Measurements from ENCODE around the gene TLN1. TPM values are rescaled to one million over a fixed set of nuclear protein-coding genes. Genes with fewer than 3 reads are reported as not detected.

Gene TLN1
- total and polyA plus RNA-seq, 10 of the 15 experiments (the other 5 are each of a cell fraction or from before 2014, with no cell fraction given) = 11.6 to 305 (median 71.9) TPM

GRCh38 chr9:35719546-35719945, 12.4 kb downstream of the TLN1 start:
- H2AFZ ChIP-seq (ENCODE audit: control insufficient read depth, low read depth, low read length) = no peak overlapping the region
- CTCF ChIA-PET = interaction anchor here (3.4 to 6.9 kb wide), 2 partner anchors 8 to 23 kb away, joined by 15 to 41 read pairs; no protein-coding TSS in a partner anchor
- H3K4me3 ChIP-seq = no peak overlapping the region
- DNase-seq (ENCODE audit: low read depth, low spot score) = no peak
- H3K36me3 ChIP-seq (ENCODE audit: control insufficient read depth in 2 of 2, insufficient read depth in 2 of 2, low read length in 1 of 2) = peaks cover 61 to 71% of the 10 kb centered on the region in 2 experiments
- H3K27ac ChIP-seq (ENCODE audit: control insufficient read depth, insufficient read depth) = no peak overlapping the region
- in situ Hi-C loops (cut with MboI) (no loop called here), intact Hi-C loops (cut with micrococcal nuclease; ENCODE audit: unreplicated experiment) (no loop called here)
- H3K9ac ChIP-seq (ENCODE audit: control insufficient read depth, insufficient read depth, low read length) = no peak overlapping the region
- no peaks in the 10 kb centered on the region for H3K27me3 ChIP-seq (replicated peaks in 1 of 2; ENCODE audit: control insufficient read depth in 2 of 2, insufficient read depth in 2 of 2, low read length in 1 of 2)
- RAD21 ChIA-PET (ENCODE audit: unreplicated experiment) = interaction anchor here (0.6 kb wide), 1 partner anchor 132 kb away, joined by 3 read pairs; no protein-coding TSS in a partner anchor
- H4K20me1 ChIP-seq (ENCODE audit: control insufficient read depth, insufficient read depth) = no peaks in the 10 kb centered on the region
- 74% methylated on average over 4 of the region's 4 CpGs for WGBS (ENCODE audit: insufficient coverage, insufficient replicate concordance, low lambda C conversion rate, missing lambda C conversion rate)
- POLR2A ChIA-PET = interaction anchor here (1.1 to 1.9 kb wide), 2 partner anchors 9 to 59 kb away, joined by 3 to 4 read pairs; no protein-coding TSS in a partner anchor
- no peak overlapping the region for H3K4me2 ChIP-seq (ENCODE audit: control insufficient read depth, insufficient read depth)
- FAIRE-seq = no peak
- no peaks in the 10 kb centered on the region for H3K4me1 ChIP-seq (ENCODE audit: control insufficient read depth, insufficient read depth, low read length)
- no peaks in the 10 kb centered on the region for H3K79me2 ChIP-seq (ENCODE audit: control insufficient read depth, insufficient read depth, low read length)
- no peaks in the 10 kb centered on the region for H3K9me3 ChIP-seq (replicated peaks; ENCODE audit: control insufficient read depth, insufficient read depth, low read length)
- TF ChIP-seq KDM1A (IDR thresholded peaks at IDR 0.05; ENCODE audit: borderline replicate concordance) (no peak), MEF2A (IDR thresholded peaks at IDR 0.05; ENCODE audit: insufficient read depth, low read depth, low read length) (no peak), DPF2 (IDR thresholded peaks at IDR 0.05) (no peak), CBX5 (IDR thresholded peaks at IDR 0.05; ENCODE audit: low read depth) (no peak), RCOR1 (conservative IDR thresholded peaks at IDR 0.05; ENCODE audit: low read depth, low read length) (no peak)
- TF ChIP-seq, protein P1, sequence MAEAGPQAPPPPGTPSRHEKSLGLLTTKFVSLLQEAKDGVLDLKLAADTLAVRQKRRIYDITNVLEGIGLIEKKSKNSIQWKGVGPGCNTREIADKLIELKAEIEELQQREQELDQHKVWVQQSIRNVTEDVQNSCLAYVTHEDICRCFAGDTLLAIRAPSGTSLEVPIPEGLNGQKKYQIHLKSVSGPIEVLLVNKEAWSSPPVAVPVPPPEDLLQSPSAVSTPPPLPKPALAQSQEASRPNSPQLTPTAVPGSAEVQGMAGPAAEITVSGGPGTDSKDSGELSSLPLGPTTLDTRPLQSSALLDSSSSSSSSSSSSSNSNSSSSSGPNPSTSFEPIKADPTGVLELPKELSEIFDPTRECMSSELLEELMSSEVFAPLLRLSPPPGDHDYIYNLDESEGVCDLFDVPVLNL (IDR thresholded peaks at IDR 0.05; ENCODE audit: low read depth, low read length) = no peak
- BruUV-seq (replicated peaks) = TSS peak; percentile 28
- SMC1A ChIA-PET (ENCODE audit: uncharacterized antibody, unreplicated experiment) = interaction anchor here (1.2 kb wide), 1 partner anchor 55 kb away, joined by 3 read pairs; no protein-coding TSS in a partner anchor
- no peak for ATAC-seq
